NCI-H2081 treated with DMSO at 0.1 percent for 48 hours (cell line): ENCODE data around the gene ULK4.
"Not testable (repeated sequence)": the region's sequence is repeated elsewhere in the genome, so short reads cannot be mapped to it uniquely, and the experiment has no call there.

Source experiments
- DNase-seq: peaks from one replicate; lab custom pipeline; 2025; lab: John Stamatoyannopoulos, UW

The ULK4 gene

GRCh38 chr3:41315126-41315525 is 646.8 kb downstream of the ULK4 start:
- no peak for DNase-seq

- no peak for DNase-seq
Measured at GRCh38 chr3:41308119-41308518, 653.8 kb downstream of the ULK4 start.

- no peak for DNase-seq
Measured at GRCh38 chr3:41307065-41307464, 654.8 kb downstream of the ULK4 start.

GRCh38 chr3:41304593-41304992 is 657.3 kb downstream of the ULK4 start:
- no peak for DNase-seq

- DNase-seq: no peak
Measured at GRCh38 chr3:41302295-41302694, 659.6 kb downstream of the ULK4 start.

- DNase-seq: no peak
Measured at GRCh38 chr3:41301548-41301947, 660.4 kb downstream of the ULK4 start.

GRCh38 chr3:41299036-41299435 is 662.9 kb downstream of the ULK4 start:
- no peak for DNase-seq

- no peak for DNase-seq
Measured at GRCh38 chr3:41297750-41298149, 664.2 kb downstream of the ULK4 start.

GRCh38 chr3:41296556-41296955 is 665.3 kb downstream of the ULK4 start:
- DNase-seq: no peak

GRCh38 chr3:41295740-41296139 is 666.2 kb downstream of the ULK4 start:
- DNase-seq: no peak

GRCh38 chr3:41293169-41293681 is 668.7 kb downstream of the ULK4 start:
- DNase-seq: no peak

- no peak for DNase-seq
Measured at GRCh38 chr3:41290736-41291135, 671.2 kb downstream of the ULK4 start.

- no peak for DNase-seq
Measured at GRCh38 chr3:41290306-41290705, 671.6 kb downstream of the ULK4 start.

GRCh38 chr3:41288785-41289184 is 673.1 kb downstream of the ULK4 start:
- no peak for DNase-seq

GRCh38 chr3:41286305-41286704 is 675.6 kb downstream of the ULK4 start:
- DNase-seq: no peak

- not testable (repeated sequence) for DNase-seq
Measured at GRCh38 chr3:41284934-41285333, 677.0 kb downstream of the ULK4 start.

- DNase-seq: no peak
Measured at GRCh38 chr3:41277790-41278465, 684.0 kb downstream of the ULK4 start.

- DNase-seq: no peak
Measured at GRCh38 chr3:41276191-41276590, 685.7 kb downstream of the ULK4 start.

GRCh38 chr3:41274944-41275668 is 686.8 kb downstream of the ULK4 start:
- no peak for DNase-seq

GRCh38 chr3:41272667-41273066 is 689.2 kb downstream of the ULK4 start:
- no peak for DNase-seq

GRCh38 chr3:41267975-41268640 is 693.8 kb downstream of the ULK4 start:
- DNase-seq: no peak

GRCh38 chr3:41265823-41266273 is 696.1 kb downstream of the ULK4 start:
- DNase-seq: no peak

- DNase-seq: no peak
Measured at GRCh38 chr3:41265011-41265545, 696.8 kb downstream of the ULK4 start.
